Mammary epithelial cell (primary cell): ENCODE measurements around the gene SH3RF3.

ENCODE experiments used
- CTCF ChIP-seq, 2 donors: IDR thresholded peaks in 1 of 2; conservative IDR thresholded peaks in 1 of 2; 2 replicates each; pipeline ENCODE4 v1.5.1; 2011 to 2012; ENCODE audit warnings: inconsistent platforms in 2 of 2, low read length in 2 of 2, mild to moderate bottlenecking in 2 of 2, control low read depth in 1 of 2, low read depth in 1 of 2; ENCODE audit not compliant: insufficient read depth in 1 of 2; ENCODE audit errors: extremely low read depth in 1 of 2
- EZH2 ChIP-seq: IDR thresholded peaks from 2 replicates; pipeline ENCODE4 v1.6.1; 2012; ENCODE audit warnings: low read length, inconsistent platforms, borderline replicate concordance

DNA sequence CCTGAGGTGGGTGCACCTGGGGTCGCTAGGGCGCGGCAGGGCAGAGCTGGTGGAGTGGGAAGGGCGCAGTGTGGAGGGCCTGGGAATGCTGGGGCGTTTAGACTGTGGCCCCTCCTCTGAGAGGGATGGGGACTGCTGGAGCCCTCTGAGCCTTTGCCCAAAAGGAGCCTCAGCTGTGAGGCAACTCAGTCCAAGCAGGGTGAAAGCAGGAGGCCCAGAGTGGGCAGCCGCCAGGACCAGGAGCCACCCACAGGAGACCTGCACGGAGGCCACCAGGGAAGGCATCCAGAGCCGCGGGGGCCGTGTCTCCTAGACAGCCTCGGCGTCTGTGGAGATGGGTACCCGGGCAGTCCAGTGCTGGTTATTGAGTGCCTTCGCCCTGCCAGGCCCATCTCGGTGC is 369.9 kb downstream of the SH3RF3 start:
- no peak for TF ChIP-seq CTCF (conservative IDR thresholded peaks at IDR 0.05 in 1 of 2, IDR thresholded peaks at IDR 0.05 in 1 of 2; ENCODE audit: extremely low read depth in 1 of 2, insufficient read depth in 1 of 2, low read depth in 1 of 2, low read length in 2 of 2)
- TF ChIP-seq EZH2: no peak
